Prostate gland (tissue), 2 donors: ENCODE measurements around the gene BFSP1.

Source experiments
- POLR2AphosphoS5 ChIP-seq: sonication (generic); formaldehyde crosslinking; IDR thresholded peaks from one replicate; pipeline ENCODE4 v1.6.1; 2017; ENCODE audit warnings: antibody characterized with exemption
- TF ChIP-seq, protein P1 (sequence below), 4 experiments: fragments of 200-600 bp in 2 of 4; fragments of 450-650 bp in 2 of 4; sonication (generic) in 2 of 4; IDR thresholded peaks; 1 replicate in 3 of 4; 2 replicates in 1 of 4; pipeline ENCODE4 v1.5.1; 2016 to 2019; ENCODE audit warnings: antibody characterized with exemption in 4 of 4, mild to moderate bottlenecking in 2 of 4, moderate library complexity in 2 of 4

DNA sequence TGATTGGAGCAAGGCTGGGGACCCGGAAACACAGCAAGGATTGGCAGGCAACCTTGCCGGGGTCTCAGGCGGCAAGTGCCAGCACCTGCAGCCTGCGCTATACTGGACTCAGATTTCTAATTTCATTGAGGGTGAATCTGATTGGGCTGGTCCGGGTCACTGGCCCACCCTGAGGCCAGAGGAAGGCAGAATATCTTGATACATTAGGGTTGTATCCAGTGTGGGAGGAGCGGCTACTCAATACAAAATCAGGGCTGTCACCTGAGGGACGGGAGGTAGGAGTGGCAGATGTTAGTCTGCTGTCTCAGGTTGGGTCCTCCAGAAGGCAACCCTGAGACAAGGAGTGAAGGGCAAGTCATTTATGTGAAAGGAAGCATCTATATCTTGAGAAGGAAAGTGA, 40.7 kb downstream of the BFSP1 start:
- TF ChIP-seq, protein P1, sequence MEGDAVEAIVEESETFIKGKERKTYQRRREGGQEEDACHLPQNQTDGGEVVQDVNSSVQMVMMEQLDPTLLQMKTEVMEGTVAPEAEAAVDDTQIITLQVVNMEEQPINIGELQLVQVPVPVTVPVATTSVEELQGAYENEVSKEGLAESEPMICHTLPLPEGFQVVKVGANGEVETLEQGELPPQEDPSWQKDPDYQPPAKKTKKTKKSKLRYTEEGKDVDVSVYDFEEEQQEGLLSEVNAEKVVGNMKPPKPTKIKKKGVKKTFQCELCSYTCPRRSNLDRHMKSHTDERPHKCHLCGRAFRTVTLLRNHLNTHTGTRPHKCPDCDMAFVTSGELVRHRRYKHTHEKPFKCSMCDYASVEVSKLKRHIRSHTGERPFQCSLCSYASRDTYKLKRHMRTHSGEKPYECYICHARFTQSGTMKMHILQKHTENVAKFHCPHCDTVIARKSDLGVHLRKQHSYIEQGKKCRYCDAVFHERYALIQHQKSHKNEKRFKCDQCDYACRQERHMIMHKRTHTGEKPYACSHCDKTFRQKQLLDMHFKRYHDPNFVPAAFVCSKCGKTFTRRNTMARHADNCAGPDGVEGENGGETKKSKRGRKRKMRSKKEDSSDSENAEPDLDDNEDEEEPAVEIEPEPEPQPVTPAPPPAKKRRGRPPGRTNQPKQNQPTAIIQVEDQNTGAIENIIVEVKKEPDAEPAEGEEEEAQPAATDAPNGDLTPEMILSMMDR (IDR thresholded peaks at IDR 0.05), result no peak
- TF ChIP-seq POLR2AphosphoS5, result no peak
